Right ventricle myocardium inferior (tissue), 1 donor: Measurements from ENCODE around the gene NUP133. TPM values are rescaled to one million over a fixed set of nuclear protein-coding genes. Genes with fewer than 3 reads are reported as not detected.

Experiments
- ATAC-seq: fragments of 200-7000 bp; cut with Tn5 transposase; one replicate; pipeline ENCODE4 v1.9.1; 2020; ENCODE audit warnings: mild to moderate bottlenecking, moderate library complexity
- DNase-seq: peaks from one replicate; pipeline ENCODE4 v3.0.0; 2021; ENCODE audit errors: missing footprints
- intact Hi-C: fragments of 100-400 bp; cut with DNase I; formaldehyde crosslinking; loops from one replicate; pipeline ENCODE4 v1.11.0; 2022
- total RNA-seq: library from RNA; stranded (reverse); fragmentation: NEBNext Ultra II Directional; extraction: Animal tissue kit (Norgen Biotek cat#: 25700); gene quantifications from one replicate; pipeline ENCODE4 v1.2.1, GENCODE V29; 2021
- donor health status: DM: no; HTN: yes; CAD: no; lungs with severe emphysema.

The NUP133 gene
- total RNA-seq, 1 donor from 2014 or later, result 27.9 TPM

GRCh38 chr1:229461032-229461668, 47.0 kb downstream of the NUP133 start:
- intact Hi-C loops, result no loop called here
- peak; percentile 77 for DNase-seq
- ATAC-seq, result peak; percentile 92

- ATAC-seq (no peak), DNase-seq (no peak)
- intact Hi-C loops, result no loop called here
Observed at GRCh38 chr1:229459815-229460214, 48.3 kb downstream of the NUP133 start.

GRCh38 chr1:229457436-229457835, 50.7 kb downstream of the NUP133 start:
- no peak for DNase-seq
- intact Hi-C loops, result no loop called here
- ATAC-seq, result no peak

DNA sequence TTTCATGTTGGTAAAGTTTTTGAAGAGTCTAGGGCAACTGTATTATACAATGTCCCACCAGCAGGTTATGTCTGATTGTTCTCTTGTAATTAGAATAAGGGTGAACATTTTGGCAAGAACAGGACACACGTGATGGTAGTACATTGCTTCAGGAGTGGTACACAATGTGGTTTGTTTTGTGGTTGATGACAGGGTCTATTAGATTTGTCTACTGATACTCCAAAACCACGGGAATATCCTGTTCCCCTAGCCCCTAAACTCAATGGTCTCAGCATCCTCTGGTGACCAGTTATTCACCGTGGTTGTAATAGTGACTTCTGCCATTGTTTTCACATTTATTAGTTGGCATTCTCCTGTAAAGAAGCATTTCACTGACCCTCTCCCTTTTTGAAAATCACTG, 52.1 kb downstream of the NUP133 start:
- ATAC-seq (no peak), DNase-seq (no peak)
- intact Hi-C loops, result no loop called here

GRCh38 chr1:229454056-229454455, 54.1 kb downstream of the NUP133 start:
- ATAC-seq, result no peak
- intact Hi-C loops, result no loop called here
- DNase-seq, result no peak

DNA sequence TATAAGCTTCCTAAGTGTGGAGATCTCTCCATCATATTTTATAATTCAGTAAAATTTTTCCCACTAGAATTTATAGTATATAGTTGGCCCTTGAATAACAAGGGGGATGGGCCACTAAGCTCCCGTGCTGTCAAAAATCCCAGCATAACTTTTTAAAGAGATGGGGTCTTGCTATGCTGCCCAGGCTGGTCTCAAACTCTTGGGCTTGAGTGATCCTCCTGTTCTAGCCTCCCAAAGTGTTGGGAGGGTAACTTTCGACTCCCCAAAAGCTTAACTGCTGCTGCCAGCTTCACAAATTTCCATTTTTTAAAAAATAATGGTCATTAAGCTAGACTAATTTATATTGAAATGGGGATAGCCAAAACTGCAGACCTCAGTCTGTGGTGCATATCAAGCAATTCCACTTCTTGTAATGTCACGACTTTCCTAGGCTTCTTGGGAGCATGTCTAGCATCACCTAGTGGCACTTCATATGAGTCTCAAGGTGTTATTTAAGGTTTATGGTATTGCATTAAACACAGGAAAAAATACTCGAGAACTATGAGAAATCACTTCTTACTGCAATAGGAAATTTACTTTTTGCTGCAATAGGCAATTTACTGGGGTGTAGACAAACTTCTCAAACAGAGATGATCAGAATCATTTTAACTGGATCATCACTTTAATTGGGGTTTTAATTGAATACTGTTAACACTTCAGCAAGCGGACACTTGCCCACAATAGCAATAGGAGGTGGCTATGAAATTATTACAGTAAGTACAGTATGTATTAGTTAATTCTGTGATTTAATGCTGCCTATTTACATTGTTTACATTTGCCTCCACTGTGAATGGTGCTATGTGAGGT, 55.0 kb downstream of the NUP133 start:
- ATAC-seq, result no peak
- no peak for DNase-seq
- intact Hi-C loops, result no loop called here

GRCh38 chr1:229448845-229449244, 59.3 kb downstream of the NUP133 start:
- ATAC-seq, result no peak
- intact Hi-C loops, result no loop called here
- DNase-seq, result no peak

DNA sequence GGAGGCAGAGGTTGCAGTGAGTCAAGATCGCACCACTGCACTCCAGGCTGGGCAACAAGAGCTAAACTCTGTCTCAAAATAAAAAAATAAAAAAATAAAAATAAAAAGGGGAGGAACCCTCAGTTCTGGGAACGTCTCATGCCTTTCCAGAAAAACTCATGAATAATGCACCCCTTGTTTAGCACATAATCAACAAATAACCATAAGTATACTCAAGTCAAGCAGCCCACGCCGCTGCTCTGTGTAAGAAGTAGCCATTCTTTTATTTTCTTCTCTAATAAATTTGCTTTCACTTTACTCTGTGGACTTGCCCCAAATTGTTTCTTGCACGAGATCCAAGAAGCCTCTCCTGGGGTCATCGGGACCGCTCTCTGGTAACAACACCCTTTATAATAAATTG, 59.8 kb downstream of the NUP133 start:
- ATAC-seq (no peak), DNase-seq (no peak)
- intact Hi-C loops, result no loop called here

DNA sequence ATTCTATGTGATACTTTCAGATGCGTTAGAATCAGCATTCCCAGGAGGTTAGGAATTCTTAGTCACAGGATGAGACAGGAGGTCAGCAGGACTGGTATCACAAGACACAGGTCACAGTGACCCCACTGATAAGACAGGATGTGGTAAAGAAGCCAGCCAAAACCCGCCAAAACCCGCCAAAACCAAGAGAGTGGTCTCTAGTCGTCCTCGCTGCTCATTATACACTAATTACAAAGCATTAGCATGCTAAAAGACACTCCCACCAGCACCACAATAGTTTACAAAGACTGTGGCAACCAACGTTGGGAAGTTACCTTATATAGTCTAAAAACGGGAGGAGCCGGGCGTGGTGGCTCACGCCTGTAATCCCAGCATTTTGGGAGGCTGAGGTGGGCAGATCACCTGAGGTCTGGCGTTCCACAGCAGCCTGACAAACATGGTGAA, 60.3 kb downstream of the NUP133 start:
- intact Hi-C loops, result no loop called here

GRCh38 chr1:229445828-229446227, 62.3 kb downstream of the NUP133 start:
- no peak for ATAC-seq
- no peak for DNase-seq

More for the DNA sequence above, 60.3 kb downstream of the NUP133 start:
- ATAC-seq (no peak), DNase-seq (no peak)

GRCh38 chr1:229440851-229441537, 67.1 kb downstream of the NUP133 start:
- DNase-seq, result no peak
- intact Hi-C loops, result no loop called here
- ATAC-seq, result peak; percentile 27

More at GRCh38 chr1:229445828-229446227, 62.3 kb downstream of the NUP133 start:
- intact Hi-C loops, result no loop called here

DNA sequence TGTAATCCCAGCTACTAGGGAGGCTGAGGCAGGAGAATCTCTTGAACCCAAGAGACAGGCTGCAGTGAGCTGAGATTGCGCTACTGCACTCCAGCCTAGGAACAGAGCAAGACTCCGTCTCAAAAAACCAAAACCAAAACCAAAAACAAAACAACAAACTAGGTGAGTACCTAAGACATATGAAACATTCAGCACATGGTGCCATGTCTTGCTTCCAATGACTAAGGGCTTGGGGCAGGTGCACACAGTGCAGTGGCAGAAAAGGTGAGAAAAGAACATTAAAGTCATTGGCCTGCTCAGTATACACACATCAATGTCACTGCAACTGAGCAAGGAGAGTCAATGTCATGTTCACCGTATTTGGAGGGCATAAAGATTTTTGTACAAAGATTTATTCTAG, 70.1 kb downstream of the NUP133 start:
- ATAC-seq (no peak), DNase-seq (no peak)
- intact Hi-C loops, result no loop called here

DNA sequence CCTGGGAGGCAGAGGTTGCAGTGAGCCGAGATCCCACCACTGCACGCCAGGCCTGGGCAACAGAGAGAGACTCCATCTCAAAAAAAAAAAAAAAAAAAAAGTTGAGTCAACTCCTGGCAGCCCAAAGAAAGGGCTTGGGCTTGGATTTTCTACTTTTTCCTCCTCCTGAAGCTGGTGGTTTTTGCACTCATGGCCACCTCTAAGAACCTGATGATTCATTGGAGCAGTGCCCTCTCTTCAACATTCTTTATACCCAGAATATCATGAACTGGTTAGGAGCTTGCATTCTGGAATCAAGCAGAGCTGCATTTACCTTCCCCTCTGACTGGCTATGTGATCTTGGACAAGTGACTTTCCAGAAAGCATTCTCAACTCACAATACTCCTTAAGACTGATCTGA, 70.7 kb downstream of the NUP133 start:
- no peak for ATAC-seq

GRCh38 chr1:229436201-229436600, 71.9 kb downstream of the NUP133 start:
- ATAC-seq (no peak), DNase-seq (no peak)
- intact Hi-C loops, result no loop called here

More for the DNA sequence above, 70.7 kb downstream of the NUP133 start:
- DNase-seq, result no peak
- intact Hi-C loops, result no loop called here

GRCh38 chr1:229434641-229435051, 73.5 kb downstream of the NUP133 start:
- DNase-seq (peak; percentile 67), ATAC-seq (no peak)
- intact Hi-C loops, result no loop called here

- ATAC-seq, result no peak
- peak; percentile 66 for DNase-seq
- intact Hi-C loops, result no loop called here
Observed at GRCh38 chr1:229434005-229434640, 74.0 kb downstream of the NUP133 start, which contains the start of gene ACTA1. ACTA1 (minus strand) TSS chr1:229434094; CDS start chr1:229433115, 979 bp downstream.

- intact Hi-C loops, result no loop called here
- DNase-seq (no peak), ATAC-seq (no peak)
Observed at GRCh38 chr1:229433364-229434004, 74.7 kb downstream of the NUP133 start.

- ATAC-seq, result no peak
- no peak for DNase-seq
- intact Hi-C loops, result no loop called here
Observed at GRCh38 chr1:229432905-229433304, 75.2 kb downstream of the NUP133 start.

DNA sequence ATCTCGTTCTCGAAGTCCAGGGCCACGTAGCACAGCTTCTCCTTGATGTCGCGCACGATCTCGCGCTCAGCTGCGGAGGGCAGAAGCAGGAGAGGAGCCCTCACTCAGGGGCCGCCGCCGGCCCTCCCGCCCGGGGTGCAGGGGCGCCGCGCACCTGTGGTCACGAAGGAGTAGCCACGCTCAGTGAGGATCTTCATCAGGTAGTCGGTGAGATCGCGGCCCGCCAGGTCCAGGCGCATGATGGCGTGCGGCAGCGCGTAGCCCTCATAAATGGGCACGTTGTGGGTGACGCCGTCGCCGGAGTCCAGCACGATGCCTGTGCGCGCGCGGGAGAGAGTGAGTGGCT, 76.1 kb downstream of the NUP133 start:
- ATAC-seq, result no peak
- intact Hi-C loops, result no loop called here
- DNase-seq, result no peak
